Stimulated activated CD8-positive, alpha-beta memory T cell treated with anti-CD3 and anti-CD28 coated beads, Interleukin-4, amount 100 ng/mL, for 1 hour (primary cell): ENCODE measurements around the gene ZNF541.
"Not testable (repeated sequence)": the region's sequence is repeated elsewhere in the genome, so short reads cannot be mapped to it uniquely, and the experiment has no call there.

Experiments
- DNase-seq, 2 donors: peaks; one replicate each; pipeline ENCODE4 v3.0.0-alpha.2; 2020; ENCODE audit warnings: low read depth in 2 of 2, low spot score in 1 of 2

The ZNF541 gene

GRCh38 chr19:47601180-47601904, 28.4 kb upstream of the ZNF541 start:
- DNase-seq = no peak

DNA sequence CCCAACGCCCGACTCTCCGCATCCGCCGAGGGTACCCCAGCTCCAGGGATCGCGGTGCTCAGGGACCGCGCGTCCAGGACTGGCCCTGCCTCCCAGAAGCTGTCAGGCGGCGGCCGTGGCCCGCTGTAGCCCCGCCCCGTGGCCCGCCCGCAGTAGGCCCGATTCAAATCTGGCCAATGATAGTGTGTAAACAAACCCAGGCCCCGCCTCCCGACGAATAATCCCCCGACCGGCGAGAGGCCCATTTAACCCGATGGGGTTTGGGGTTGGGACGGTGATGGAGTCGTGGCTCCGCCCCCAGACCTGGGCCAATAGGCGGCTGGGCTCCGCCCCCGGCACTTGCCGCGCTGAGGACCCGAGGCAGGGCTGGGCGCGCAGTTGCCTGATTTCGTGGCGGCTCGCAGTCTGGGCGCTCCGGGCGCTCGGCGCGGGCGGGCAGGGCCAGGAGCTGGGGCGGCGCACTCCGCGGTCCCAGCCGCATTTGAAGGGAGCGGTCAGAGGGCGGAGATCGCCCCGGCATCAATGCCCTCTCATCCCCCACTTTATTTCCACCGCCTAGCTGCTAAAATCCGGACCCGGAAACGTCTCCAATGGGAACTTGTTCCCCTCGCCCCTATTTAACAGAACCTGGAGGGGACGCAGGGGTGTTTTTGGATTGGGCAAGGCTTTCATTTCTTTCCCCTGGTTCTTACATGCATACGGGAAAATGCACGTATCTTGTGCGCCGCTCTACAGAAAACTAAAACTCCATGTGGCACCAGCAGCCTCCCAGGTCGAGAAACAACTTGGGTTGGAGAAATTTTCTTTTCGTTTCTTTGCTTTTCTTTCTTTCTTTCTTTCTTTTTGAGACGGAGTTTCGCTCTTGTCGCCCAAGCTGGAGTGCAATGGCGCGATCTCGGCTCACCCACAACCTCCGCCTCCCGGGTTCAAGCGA, 27.6 kb upstream of the ZNF541 start:
- DNase-seq = peak; percentile 99

GRCh38 chr19:47599671-47600245, 26.8 kb upstream of the ZNF541 start:
- not testable (repeated sequence) for DNase-seq

DNA sequence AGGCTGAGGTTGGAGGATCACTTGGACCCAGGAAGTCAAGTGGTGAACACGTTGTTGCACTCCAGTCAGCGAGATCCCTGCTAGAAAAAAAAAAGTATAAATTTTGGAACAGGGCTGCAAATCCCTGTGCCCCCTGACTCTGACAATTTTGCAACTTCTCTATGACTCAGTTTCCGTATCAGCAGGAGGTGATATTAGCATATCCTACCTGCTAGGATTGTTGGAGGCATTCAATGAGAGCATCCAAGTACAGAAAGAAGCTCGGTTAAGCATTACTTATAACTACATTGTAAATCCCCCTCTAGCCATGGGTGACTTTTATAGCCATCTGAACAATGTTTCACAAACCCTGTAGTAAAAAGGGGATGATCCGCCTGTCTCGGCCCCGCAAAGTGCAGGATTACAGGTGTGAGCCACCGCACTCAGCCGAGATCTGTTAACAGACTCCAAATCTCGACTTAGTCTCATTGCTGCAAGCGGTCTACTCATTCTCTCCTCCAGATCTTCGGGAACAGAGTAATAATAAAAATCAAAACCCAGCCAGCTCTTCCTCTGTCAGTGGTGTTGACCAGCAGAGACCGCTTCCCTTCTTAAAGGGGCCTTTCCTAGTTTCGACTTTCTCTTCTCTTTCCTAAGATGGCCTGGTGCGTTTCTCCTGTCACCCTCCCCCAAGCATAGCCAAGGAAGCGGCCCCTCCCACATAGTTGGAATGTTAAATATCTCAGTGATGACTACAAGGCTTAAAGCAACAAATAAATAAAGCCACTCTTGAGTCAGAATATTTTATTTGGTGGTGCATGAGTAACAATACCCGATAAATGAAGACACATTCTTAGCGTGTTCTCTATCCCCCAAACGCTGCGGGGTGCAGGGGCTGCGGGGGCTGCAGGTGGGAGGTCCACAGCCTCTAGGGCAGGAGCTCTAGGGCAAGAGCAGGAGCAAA, 25.7 kb upstream of the ZNF541 start:
- DNase-seq = no peak

DNA sequence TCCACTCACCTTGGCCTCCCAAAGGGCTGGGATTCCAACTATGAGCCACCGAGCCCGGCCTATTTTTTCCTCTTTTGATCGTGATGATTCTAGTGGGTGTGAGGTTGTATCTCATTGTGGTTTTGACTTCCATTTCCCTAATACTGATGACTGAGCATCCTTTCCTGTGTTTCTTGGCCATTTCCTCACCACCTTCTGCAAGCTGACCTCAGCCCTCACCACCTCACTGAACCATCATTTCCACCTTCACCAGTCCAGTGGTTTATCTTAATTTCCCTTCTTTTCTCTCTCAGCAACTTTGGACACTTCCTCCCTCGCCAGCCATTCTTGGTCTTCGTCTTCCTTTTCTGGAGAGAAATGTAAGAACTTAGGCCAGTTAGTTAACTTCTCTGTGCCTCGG, 23.0 kb upstream of the ZNF541 start:
- no peak for DNase-seq

DNA sequence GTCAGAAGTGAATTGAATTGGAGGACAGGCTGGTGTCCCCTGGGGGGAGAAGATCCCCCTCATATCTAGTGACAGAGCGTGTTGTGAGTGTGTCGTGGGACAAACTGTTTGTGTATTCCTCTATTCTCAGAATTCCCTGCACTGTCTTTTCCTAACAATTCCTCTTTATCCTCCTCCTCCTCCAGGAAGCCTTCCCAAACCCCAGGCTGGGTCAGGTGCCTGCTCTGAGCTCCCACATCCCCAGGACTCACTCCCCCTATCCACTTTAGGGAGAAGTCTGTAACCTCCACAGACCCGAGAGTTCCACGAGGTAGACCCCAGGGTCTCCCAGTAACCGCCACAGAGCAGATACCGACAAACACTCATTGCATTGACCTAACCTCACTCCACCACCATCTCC, 20.9 kb upstream of the ZNF541 start:
- DNase-seq = no peak

- no peak for DNase-seq
These were observed 16.9 kb upstream of the ZNF541 start for GRCh38 chr19:47589824-47590223.

- no peak for DNase-seq
These were observed 14.3 kb upstream of the ZNF541 start for GRCh38 chr19:47587295-47587694.

DNA sequence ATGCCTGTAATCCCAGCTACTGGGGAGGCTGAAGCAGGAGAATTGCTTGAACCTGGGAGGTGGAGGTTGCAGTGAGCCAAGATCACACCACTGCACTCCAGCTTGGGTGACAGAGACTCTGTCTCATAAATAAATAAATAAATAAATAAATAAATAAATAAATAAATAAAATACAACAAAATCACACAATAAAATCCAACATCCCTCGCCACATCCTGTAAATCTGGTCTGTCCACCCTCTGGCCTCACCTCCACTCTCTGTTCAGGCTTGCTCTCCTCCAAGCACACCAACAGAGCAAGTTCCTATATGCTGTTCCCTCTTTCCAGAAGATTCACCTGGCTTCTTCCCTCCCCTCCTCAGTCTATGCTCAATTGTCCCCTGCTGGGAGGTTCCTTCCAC, 10.2 kb upstream of the ZNF541 start:
- DNase-seq = not testable (repeated sequence)

GRCh38 chr19:47582320-47582909, 9.5 kb upstream of the ZNF541 start:
- DNase-seq = no peak

DNA sequence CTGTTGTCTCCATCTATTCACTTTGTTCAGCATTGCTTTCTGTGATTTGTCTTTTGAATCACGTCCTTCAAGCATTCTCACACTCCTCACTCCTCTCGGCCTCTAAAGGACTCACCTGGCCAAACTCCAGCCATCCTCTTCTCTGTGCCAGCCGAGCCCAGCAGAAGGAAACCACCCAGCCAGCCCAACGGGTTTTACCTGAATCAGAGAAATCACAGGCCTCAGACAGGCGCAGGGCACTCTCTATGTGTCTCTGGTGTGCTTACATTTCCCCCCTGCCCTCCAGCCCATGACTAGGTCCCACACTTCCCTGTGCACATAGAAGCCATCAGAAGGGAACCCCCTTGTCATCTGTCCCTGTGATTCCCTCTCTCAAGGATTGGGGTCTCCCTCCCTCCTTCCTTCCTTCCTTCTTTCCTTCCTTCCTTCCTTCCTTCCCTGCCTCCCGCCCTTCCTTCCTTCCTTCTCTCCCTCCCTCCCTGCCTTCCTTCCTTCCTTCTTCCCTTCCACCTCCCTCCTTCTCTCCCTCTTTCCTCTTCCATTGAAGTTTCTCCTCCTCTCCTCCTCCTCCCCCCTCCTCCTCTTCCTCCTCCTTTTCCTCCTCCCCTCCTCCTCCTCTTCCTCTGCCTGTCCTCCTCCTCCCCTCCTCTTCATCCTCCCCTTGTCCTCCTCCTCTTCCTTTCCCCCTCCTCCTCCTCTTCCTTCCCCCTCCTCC, 8.8 kb upstream of the ZNF541 start:
- DNase-seq = no peak

- no peak for DNase-seq
These were observed 7.4 kb upstream of the ZNF541 start for GRCh38 chr19:47580397-47580796.

- DNase-seq = no peak
These were observed 313 bp downstream of the ZNF541 start for GRCh38 chr19:47572635-47573034.

DNA sequence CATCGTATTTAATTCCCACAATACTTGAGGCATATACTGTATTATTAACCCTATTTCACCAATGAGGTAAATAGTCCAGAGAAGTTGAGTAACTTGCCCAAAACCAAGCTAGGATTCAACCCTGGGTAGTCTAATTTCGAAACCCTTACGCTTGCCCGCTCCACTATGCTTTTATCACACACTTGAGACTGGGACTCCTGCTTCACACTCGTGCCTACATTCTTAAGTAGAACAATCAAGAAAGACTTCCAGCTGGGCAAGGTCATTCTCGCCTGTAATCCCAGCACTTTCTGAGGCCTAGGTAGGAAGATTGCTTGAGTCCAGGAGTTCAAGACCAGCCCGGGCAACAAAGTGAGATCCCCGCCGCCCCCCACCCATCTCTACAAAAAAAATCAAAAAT, 3.6 kb downstream of the ZNF541 start:
- no peak for DNase-seq

- DNase-seq = no peak
These were observed 8.9 kb downstream of the ZNF541 start for GRCh38 chr19:47564081-47564480.

GRCh38 chr19:47561440-47562057, 11.4 kb downstream of the ZNF541 start:
- DNase-seq = no peak

- DNase-seq = no peak
These were observed 11.9 kb downstream of the ZNF541 start for GRCh38 chr19:47560999-47561398.

DNA sequence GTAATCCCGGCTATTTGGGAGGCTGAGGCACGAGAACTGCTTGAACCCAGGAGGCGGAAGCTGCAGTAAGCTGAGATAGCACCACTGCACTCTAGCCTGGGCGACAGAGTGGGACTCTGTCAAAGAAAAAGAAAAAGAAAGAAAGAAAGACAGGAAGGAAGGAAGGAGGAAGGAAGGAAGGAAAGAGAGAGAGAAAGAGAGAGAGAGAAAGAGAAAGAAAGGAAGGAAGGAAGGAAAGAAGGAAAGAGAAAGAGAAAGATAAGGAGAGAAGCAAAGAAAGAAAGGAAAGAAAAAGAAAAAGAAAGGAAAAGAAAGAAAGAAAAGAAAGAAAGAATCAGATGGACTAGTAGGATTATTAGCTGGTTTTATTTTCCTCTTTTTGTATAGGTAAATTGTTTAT, 22.8 kb downstream of the ZNF541 start:
- DNase-seq = no peak

DNA sequence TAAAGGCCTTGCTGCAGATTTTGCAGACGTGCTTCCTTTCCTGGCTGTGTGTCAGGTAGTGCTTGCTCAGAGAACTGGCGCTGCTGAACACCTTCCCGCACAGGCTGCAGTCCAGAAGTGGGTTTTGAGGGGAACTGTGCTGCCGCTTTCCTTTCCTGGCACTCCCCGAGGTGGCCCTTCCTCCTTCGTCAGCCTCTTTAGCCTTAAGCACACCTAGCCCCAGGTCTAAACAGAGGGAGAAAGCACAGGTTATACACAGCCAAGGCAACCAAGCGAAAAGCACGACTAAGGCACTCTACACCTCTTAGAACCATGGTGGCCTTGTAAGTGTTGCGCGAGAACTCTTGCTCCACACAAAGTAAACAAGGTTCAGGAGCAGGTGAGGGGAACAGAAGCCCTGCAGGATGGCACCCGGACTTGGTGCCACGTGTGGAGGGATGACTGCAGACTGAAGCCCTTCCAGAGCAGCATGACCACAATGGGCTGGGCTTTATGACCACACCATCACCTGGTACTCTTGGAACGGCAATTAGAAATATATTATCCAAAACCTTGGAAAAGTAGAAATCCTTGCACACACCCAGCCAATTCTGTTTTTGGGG, 23.6 kb downstream of the ZNF541 start:
- DNase-seq = no peak
